Activated CD4-positive, alpha-beta T cell treated with anti-CD3 and anti-CD28 coated beads, Interleukin-2, amount 10 ng/mL, durations not matched to agents 7 days and 5 days (primary cell): ENCODE data around the gene ASB8. TPM values are rescaled to one million over a fixed set of nuclear protein-coding genes. Genes with fewer than 3 reads are reported as not detected.

Experiments
- CTCF ChIA-PET: fragments of 350-600 bp; sonication (Branson Sonifier 250); formaldehyde crosslinking; loops from one replicate; lab custom pipeline; 2021; ENCODE audit warnings: antibody characterized with exemption; lab: Charles Lee
- POLR2A ChIA-PET: fragments of 350-600 bp; sonication (Branson Sonifier 250); formaldehyde crosslinking; loops from one replicate; lab custom pipeline; 2021; ENCODE audit warnings: antibody characterized with exemption; lab: Charles Lee
- DNase-seq: peaks from one replicate; pipeline ENCODE4 v3.0.0-alpha.2; 2020
- H3K27ac Mint-ChIP-seq: one replicate; pipeline ENCODE4 v1.8.0; 2021; ENCODE audit warnings: mild to moderate bottlenecking, moderate library complexity, mixed read lengths
- H3K27me3 Mint-ChIP-seq: one replicate; pipeline ENCODE4 v1.8.0; 2021; ENCODE audit warnings: mixed read lengths
- H3K36me3 Mint-ChIP-seq: one replicate; pipeline ENCODE4 v1.8.0; 2021; ENCODE audit warnings: low read depth, mixed read lengths
- H3K4me1 Mint-ChIP-seq: one replicate; pipeline ENCODE4 v1.8.0; 2021; ENCODE audit warnings: mixed read lengths
- H3K4me3 Mint-ChIP-seq: one replicate; pipeline ENCODE4 v1.8.0; 2021; ENCODE audit warnings: mild to moderate bottlenecking, moderate library complexity, mixed read lengths
- H3K9me3 Mint-ChIP-seq: one replicate; pipeline ENCODE4 v1.8.0; 2021; ENCODE audit warnings: mixed read lengths
- microRNA-seq: library from miRNA; unstranded; fragments of <30 nt; microRNA quantifications from one replicate; pipeline ENCODE4 v1.2.0, GENCODE V29; 2021; ENCODE audit warnings: borderline microRNAs expressed, borderline replicate concordance
- total RNA-seq, 2 experiments: library from RNA; stranded (reverse); gene quantifications; one replicate each; pipeline ENCODE4 v1.2.3, GENCODE V29; 2021

Gene ASB8
- total RNA-seq, 2 experiments from 2014 or later: 44.7 to 46.4 TPM

GRCh38 chr12:48106681-48107613 is 50.4 kb downstream of the ASB8 start:
- peaks cover 2% of the 10 kb centered on the region for H3K27me3 Mint-ChIP-seq
- ChIA-PET CTCF (interaction anchor here (0.8 to 1.7 kb wide), 6 partner anchors 12 to 442 kb away, joined by 3 to 5 read pairs (median 3); partner anchors contain the start of genes ASB8 and PFKM), POLR2A (no interaction called here)
- peak overlapping the region; percentile 91 for H3K27ac Mint-ChIP-seq
- DNase-seq: no peak
- H3K36me3 Mint-ChIP-seq: peaks cover 4% of the 10 kb centered on the region
- no peaks in the 10 kb centered on the region for H3K9me3 Mint-ChIP-seq
- peaks cover 48% of the 10 kb centered on the region for H3K4me1 Mint-ChIP-seq
- peak overlapping the region; percentile 91 for H3K4me3 Mint-ChIP-seq

DNA sequence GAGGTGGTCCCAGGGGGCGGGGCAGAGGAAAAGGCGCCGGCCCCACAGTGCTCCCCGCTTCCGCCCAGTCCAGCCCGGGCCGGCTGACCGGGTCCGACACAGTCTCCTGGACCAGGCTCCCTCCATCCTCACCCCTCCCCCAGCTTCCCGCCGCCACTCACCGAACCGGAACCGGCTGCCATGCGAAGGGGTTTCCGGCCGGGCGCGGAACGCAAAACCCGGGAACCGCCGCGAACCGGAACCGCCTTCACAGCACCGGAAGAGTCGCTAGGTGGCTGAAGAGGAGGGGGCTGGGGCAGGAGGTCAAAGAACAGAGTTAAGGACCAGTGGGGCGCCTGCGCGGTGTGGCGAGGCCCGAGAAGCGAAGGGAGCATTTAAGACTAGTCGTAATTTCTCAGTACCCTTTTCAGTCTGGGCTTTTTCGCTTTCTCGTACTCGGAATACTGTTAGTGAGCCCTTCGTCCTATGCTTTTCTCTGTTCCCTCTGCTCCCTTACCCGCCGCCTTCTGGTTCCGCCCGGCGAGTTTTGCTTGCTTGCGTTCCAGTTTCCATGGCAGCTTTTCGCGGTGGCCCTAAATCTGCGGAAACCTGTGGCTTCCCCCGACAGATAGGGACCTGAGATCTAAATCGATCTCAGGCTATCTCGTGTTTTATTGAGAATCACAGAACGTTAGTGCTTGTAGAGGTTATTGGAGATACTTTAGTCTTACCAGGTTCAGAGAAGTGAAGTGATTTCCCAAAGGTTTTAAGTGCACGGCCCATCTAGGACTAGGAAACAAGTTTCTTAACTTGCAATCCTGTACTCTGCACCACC is 51.2 kb downstream of the ASB8 start, which contains the start of gene SENP1:
Gene SENP1 (minus strand): TSS at position 213 of the 814 bp plus-strand sequence. CDS start 4,607 bp downstream, outside the sequence.
- peak within 1 kb of the TSS; percentile 91 for H3K27ac Mint-ChIP-seq
- peak within 1 kb of the TSS; percentile 91 for H3K4me3 Mint-ChIP-seq
- peaks cover 54% of the 10 kb centered on the region for H3K4me1 Mint-ChIP-seq
- ChIA-PET POLR2A (interaction anchor here (1.9 kb wide), 1 partner anchor 51 kb away, joined by 9 read pairs; the partner anchor contains the start of gene ASB8), CTCF (interaction anchor here (0.7 to 1.7 kb wide), 5 partner anchors 13 to 77 kb away, joined by 3 to 5 read pairs (median 4); partner anchors contain the start of genes ASB8 and PFKM)
- peaks cover 2% of the 10 kb centered on the region for H3K27me3 Mint-ChIP-seq
- DNase-seq: peak; percentile 93
- H3K36me3 Mint-ChIP-seq: peaks cover 4% of the 10 kb centered on the region
- no peaks in the 10 kb centered on the region for H3K9me3 Mint-ChIP-seq

GRCh38 chr12:48105321-48105866 is 51.9 kb downstream of the ASB8 start:
- Mint-ChIP-seq H3K36me3 (peaks cover 4% of the 10 kb centered on the region), H3K4me1 (peaks cover 54% of the 10 kb centered on the region), H3K27ac (peak overlapping the region; percentile 91), H3K4me3 (peak overlapping the region; percentile 91), H3K9me3 (no peaks in the 10 kb centered on the region), H3K27me3 (peaks cover 2% of the 10 kb centered on the region)
- POLR2A ChIA-PET: interaction anchor here (1.9 kb wide), 1 partner anchor 52 kb away, joined by 9 read pairs; the partner anchor contains the start of gene ASB8
- peak; percentile 37 for DNase-seq
- CTCF ChIA-PET: interaction anchor here (0.6 to 1.0 kb wide), 3 partner anchors 14 to 830 kb away, joined by 3 to 5 read pairs (median 4); partner anchors contain the start of gene PFKM

GRCh38 chr12:48104531-48104930 is 52.8 kb downstream of the ASB8 start:
- H3K36me3 Mint-ChIP-seq: peaks cover 4% of the 10 kb centered on the region
- peaks cover 50% of the 10 kb centered on the region for H3K4me1 Mint-ChIP-seq
- H3K27me3 Mint-ChIP-seq: peaks cover 2% of the 10 kb centered on the region
- CTCF ChIA-PET: interaction anchor here (0.6 to 1.0 kb wide), 2 partner anchors 16 to 829 kb away, joined by 3 to 4 read pairs; no protein-coding TSS in a partner anchor
- peak overlapping the region; percentile 91 for H3K4me3 Mint-ChIP-seq
- no peak for DNase-seq
- POLR2A ChIA-PET: interaction anchor here (1.9 kb wide), 1 partner anchor 53 kb away, joined by 9 read pairs; the partner anchor contains the start of gene ASB8
- H3K27ac Mint-ChIP-seq: peak overlapping the region; percentile 91
- H3K9me3 Mint-ChIP-seq: no peaks in the 10 kb centered on the region

Small RNAs within 50 kb of the gene (microRNA-seq; reads per million reads assigned to microRNA genes)
- not detected for gene MIR6505

Other genes with a start within 250 kb of the ASB8 start
- gene TMEM106C, start 193.9 kb downstream of the ASB8 start, total RNA-seq: 100 to 1,000 TPM; 145 to 181 TPM
- gene COL2A1, start 153.0 kb downstream of the ASB8 start, total RNA-seq: not detected
- 10 to 100 TPM; 37.2 to 48.0 TPM for gene SENP1, start 51.4 kb downstream of the ASB8 start, total RNA-seq
- 10 to 100 TPM; 16.0 to 19.5 TPM for gene PFKM, start 38.2 kb downstream of the ASB8 start, total RNA-seq
- under 1 TPM; 0.17 to 0.22 TPM for gene CCDC184, start 26.1 kb upstream of the ASB8 start, total RNA-seq
- not detected for gene OR10AD1, start 45.8 kb upstream of the ASB8 start, total RNA-seq
- 10 to 100 TPM; 21.5 to 24.0 TPM for gene ZNF641, start 193.4 kb upstream of the ASB8 start, total RNA-seq